HG03045 (cell line): Measurements from ENCODE around the gene BHLHE23.
"Not testable (repeated sequence)": the region's sequence is repeated elsewhere in the genome, so short reads cannot be mapped to it uniquely, and the experiment has no call there.

Source experiments
- ATAC-seq: cut with Tn5 transposase; IDR thresholded peaks from one replicate; pipeline ENCODE4 v1.9.1; 2021; ENCODE audit warnings: mild to moderate bottlenecking, moderate library complexity; ENCODE audit not compliant: unreplicated experiment

The BHLHE23 gene

DNA sequence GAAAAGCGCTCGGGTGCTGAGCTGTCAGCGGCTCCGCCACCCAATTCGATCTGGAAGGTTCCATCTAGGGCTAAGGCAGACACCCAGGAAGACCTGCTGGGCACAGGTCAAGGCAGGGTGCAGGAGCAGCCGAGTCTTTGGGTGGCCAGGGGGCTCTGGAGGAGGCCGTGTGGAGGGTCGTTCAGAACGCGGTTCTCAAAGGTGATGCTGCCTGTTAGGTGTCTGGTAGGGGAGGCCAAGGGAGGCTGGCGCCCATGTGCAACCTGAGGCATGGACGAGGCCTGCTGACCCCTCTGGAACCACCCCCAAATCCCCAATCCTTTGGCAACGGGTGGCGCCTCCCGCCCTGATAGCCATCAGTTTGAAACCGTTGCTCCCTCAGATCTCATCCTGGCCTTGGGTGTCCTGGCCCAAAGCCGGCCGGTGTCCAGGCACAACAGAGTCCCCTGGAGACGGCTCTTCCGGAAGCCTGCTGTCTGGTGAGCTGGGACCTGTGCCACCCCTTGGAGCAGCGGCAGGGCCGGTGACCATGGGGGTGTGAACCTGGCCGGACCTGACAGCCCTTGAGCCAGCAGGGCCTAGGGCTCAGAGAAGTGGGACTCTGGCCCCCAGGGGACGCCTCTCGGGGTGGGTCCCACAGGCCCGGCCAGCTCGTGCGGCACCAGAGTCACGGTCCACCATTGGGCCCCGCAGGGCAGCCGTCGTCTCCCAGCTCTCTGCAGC is 43.7 kb downstream of the BHLHE23 start:
- ATAC-seq: no peak

DNA sequence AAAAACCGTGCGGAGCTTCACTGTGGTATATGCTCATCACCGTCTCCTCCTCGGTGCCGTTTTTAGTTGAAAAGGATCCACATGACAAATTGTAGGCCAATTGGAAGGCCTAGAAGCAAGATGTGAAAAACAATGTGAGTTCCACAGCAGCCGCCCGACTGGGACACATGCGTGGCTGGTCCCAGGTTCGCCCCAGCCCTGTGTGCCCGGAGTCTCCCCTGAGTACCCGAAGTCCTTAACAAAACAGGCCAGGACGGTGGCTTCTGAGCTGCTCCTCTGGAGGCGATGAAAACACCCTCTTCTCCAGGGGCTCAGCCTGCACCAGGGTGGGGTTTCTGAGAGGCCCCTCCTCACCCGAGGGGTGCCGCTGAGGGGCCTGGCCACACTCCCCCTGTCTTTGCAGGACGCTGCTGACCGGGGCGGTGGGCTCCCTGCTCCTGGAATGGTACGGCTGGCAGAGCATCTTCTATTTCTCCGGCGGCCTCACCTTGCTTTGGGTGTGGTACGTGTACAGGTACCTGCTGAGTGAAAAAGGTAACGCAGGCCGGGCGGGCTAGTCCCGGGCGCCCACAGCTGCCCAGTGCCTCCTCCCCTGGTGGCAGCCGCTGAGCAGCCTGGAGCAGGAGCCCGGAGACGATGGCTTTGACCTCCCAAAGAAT is 44.4 kb downstream of the BHLHE23 start:
- ATAC-seq: no peak

DNA sequence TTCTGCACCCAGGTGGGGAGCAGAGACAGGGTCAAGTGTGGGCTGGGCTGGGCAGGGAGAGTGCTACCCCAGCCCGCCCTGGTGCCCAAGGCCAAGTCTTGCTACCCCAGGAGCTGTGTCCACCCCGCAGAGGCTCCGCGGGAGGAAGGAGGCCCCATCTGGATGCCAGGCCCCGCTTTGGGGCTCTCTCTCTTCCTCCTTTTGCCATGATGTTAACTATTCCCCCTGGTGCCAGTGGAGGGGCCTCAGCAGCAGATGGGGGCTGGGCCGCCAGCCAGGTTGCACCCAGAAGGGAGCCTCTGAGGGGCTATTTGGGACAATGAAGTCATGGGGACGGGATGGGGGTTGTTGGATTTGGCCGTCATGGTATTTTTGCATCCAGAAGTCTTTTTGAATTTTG is 45.0 kb downstream of the BHLHE23 start:
- no peak for ATAC-seq

DNA sequence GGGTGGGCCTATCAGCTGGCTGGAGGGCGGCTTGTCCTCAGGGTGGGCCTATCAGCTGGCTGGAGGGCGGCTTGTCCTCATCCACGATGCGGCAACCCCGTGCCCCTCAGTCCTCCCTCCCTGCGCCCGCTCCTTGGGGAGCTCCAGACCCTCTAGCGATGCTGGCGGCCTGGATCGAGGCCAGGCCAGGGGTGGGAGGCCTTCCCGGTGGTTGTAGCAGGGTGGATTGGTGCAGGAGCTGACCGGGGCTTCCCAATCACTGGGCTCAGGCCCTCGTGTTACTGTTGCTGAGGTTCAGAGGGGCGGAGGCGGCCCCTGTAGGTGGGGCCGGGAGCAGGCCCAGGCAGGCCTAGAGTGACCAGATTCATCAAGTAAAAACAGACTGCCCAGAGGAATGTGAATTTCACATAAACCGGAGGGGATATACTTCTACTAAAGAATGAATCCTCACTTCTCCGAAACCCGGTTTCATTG is 45.4 kb downstream of the BHLHE23 start:
- no peak for ATAC-seq

DNA sequence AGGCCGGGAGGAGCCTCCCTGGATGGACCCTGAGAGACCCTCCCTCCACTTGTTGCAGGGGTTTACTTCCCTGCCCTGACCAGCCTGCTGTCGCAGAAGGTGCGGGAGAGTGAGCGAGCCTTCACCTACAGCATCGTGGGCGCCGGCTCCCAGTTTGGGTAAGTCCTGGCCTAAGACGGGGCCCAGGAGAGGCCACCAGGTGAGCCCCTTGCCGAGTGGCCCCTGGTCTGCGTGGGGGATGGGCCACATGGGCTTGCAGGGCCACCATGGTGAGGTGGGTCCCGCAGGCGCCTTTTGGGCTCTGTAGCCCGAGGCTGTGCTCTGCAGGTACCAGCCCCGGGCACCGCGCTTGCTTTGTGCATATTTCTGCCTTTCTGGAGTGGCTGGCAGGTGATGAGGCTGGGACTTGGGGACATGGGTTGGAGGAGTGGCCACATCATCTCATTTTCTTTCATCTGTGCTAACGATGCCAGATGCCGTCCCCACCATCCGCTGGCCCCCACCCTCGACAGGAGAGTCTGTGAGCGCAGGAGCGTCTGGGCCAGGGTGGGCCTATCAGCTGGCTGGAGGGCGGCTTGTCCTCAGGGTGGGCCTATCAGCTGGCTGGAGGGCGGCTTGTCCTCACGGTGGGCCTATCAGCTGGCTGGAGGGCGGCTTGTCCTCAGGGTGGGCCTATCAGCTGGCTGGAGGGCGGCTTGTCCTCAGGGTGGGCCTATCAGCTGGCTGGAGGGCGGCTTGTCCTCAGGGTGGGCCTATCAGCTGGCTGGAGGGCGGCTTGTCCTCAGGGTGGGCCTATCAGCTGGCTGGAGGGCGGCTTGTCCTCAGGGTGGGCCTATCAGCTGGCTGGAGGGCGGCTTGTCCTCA is 46.1 kb downstream of the BHLHE23 start:
- not testable (repeated sequence) for ATAC-seq

GRCh38 chr20:62959998-62960436 is 46.7 kb downstream of the BHLHE23 start:
- no peak for ATAC-seq

GRCh38 chr20:62959101-62959971 is 47.4 kb downstream of the BHLHE23 start:
- no peak for ATAC-seq

DNA sequence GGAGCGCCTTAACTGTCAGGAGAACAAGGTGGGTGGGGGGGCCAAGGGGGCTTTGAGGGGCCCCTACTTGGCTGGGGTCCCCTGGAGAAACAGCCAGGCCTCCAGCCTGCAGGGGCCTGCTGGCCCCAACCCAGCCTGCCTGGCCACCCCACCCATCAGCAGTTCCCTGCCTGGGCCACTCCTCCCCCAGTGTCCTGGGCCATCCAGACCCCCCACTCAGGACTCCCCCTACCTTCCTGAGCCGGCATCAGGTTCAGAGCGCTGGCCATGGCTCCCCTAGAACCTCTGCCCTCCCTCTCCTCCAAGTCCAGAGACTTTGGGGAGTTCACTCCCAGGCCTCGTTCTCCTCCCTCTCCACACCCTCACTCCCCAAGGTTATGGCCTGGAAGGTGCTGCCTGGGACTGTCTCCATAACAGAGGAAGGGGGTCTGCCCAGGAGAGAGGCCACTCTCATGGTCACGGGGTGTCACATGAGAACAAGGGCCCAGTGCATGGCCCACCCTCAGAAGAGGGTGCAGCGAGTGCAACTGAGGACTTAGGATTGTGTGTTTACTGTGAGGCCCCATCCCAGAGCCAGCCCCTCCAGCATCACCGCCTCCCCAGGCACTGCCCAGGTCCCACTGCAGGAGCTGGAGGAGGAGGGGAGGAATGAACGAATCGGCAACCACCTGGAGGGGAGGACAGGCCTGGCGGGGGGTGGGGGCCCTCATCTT is 48.2 kb downstream of the BHLHE23 start:
- ATAC-seq: no peak

GRCh38 chr20:62957136-62958117 is 49.3 kb downstream of the BHLHE23 start:
- no peak for ATAC-seq

DNA sequence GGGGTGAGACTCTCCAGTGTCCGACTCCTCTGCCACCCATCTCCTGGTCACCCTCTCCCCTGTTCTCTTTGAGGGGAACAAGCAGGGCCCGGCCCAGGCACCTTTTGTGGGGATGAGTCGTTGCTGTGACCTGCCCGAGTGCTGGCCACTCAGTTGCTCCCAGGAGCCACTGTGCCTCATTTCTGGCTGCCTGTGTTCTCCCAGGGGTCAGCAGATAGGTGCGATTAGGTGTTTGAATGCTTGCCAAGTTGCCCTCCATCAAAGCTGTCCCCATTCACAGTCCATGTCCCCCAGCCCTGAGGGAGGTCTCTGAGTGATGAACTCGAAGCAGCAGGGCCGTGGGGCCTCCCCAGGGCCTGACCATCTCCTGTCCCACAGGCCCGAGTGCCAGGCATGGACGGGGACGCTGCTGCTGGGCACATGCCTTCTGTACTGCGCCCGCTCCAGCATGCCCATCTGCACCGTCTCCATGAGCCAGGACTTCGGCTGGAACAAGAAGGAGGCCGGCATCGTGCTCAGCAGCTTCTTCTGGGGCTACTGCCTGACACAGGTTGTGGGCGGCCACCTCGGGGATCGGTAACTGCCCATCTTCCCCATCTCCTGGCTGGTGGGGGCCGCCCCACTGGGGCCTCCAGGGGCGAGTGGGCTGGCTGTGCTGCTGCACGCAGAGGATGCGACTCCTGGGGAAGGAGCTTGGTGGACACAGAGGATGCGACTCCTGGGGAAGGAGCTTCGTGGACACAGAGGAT is 50.2 kb downstream of the BHLHE23 start:
- no peak for ATAC-seq
